HCT116 (cell line): ENCODE data around the gene NDUFB2. TPM values are rescaled to one million over a fixed set of nuclear protein-coding genes. Genes with fewer than 3 reads are reported as not detected.

ENCODE experiments used
- ATAC-seq: fragments of 200-7000 bp; cut with Tn5 transposase; 2 replicates; pipeline ENCODE4 v1.9.1; 2020; ENCODE audit warnings: mild to moderate bottlenecking, moderate library complexity
- BruUV-seq: library from RNA; stranded (reverse); fragments of 400-500 nt; replicated peaks from 2 replicates; lab custom pipeline; 2021; lab: Mats Ljungman, UMichigan
- CTCF ChIA-PET: fragments of 300-600 bp; sonication (Branson Sonifier 250); formaldehyde crosslinking; loops from one replicate; lab custom pipeline; 2021; ENCODE audit warnings: antibody characterized with exemption; lab: Charles Lee
- POLR2A ChIA-PET: fragments of 300-600, 350-600 bp; sonication (Branson Sonifier 250); formaldehyde crosslinking; loops from one replicate; lab custom pipeline; 2021; ENCODE audit warnings: antibody characterized with exemption; lab: Charles Lee
- RAD21 ChIA-PET, 2 experiments: fragments of 300-600 bp; sonication (Branson Sonifier 250); formaldehyde crosslinking; loops; one replicate each; lab custom pipeline; 2023; ENCODE audit warnings: low total read pairs in 2 of 2; ENCODE audit not compliant: uncharacterized antibody in 2 of 2, unreplicated experiment in 2 of 2, low non-redundant PET in 1 of 2; lab: Charles Lee
- DNase-seq: peaks from one replicate; pipeline ENCODE4 v3.0.0-alpha.2; 2010; ENCODE audit warnings: low read depth, low spot score
- H2AFZ ChIP-seq: fragments of 200-600 bp; shearing (Covaris generic), sonication (generic); 2 replicates; pipeline ENCODE4 v1.6.1; 2017; ENCODE audit warnings: low read depth, mixed run types, mixed read lengths, antibody characterized with exemption, low read length; ENCODE audit not compliant: poor library complexity, severe bottlenecking
- H3K27ac ChIP-seq: 2 replicates; pipeline ENCODE4 v1.5.1; 2012; ENCODE audit warnings: low read depth, low read length
- H3K27me3 ChIP-seq: fragments of 200-600 bp; sonication (generic); 2 replicates; pipeline ENCODE4 v1.6.1; 2016; ENCODE audit warnings: mixed run types, low read length, mixed read lengths; ENCODE audit not compliant: insufficient read depth
- H3K36me3 ChIP-seq, 2 experiments: fragments of 200-500 bp in 1 of 2; fragments of 200-600 bp in 1 of 2; sonication (Bioruptor generic) in 1 of 2; sonication (generic) in 1 of 2; 2 replicates each; pipeline versions ENCODE4 v1.5.1 to v1.6.1; 2014 to 2016; ENCODE audit warnings: low read length in 2 of 2, inconsistent platforms in 1 of 2, mixed read lengths in 1 of 2, mixed run types in 1 of 2; ENCODE audit not compliant: insufficient read depth in 2 of 2, control insufficient read depth in 1 of 2
- H3K4me1 ChIP-seq, 2 experiments: fragments of 200-600 bp in 1 of 2; sonication (generic) in 1 of 2; 2 replicates each; pipeline versions ENCODE4 v1.5.1 to v1.6.1; 2012 to 2017; ENCODE audit warnings: low read length in 2 of 2, inconsistent platforms in 1 of 2, mild to moderate bottlenecking in 1 of 2, mixed read lengths in 1 of 2, mixed run types in 1 of 2, moderate library complexity in 1 of 2; ENCODE audit not compliant: insufficient read depth in 2 of 2, control insufficient read depth in 1 of 2
- H3K4me2 ChIP-seq: fragments of 200-600 bp; sonication (generic); 2 replicates; pipeline ENCODE4 v1.6.1; 2017; ENCODE audit warnings: mixed run types, low read length, mixed read lengths
- H3K4me3 ChIP-seq, 2 experiments: fragments of 200-600 bp in 1 of 2; sonication (generic) in 1 of 2; replicated peaks in 1 of 2; 2 replicates each; pipeline ENCODE4 v1.5.1; 2011 to 2016; ENCODE audit warnings: low read length in 2 of 2, control low read depth in 1 of 2, low read depth in 1 of 2, mild to moderate bottlenecking in 1 of 2, mixed read lengths in 1 of 2, mixed run types in 1 of 2
- H3K79me2 ChIP-seq: fragments of 200-600 bp; sonication (generic); 2 replicates; pipeline ENCODE4 v1.6.1; 2017; ENCODE audit warnings: mild to moderate bottlenecking, mixed run types, low read length, moderate library complexity, mixed read lengths; ENCODE audit not compliant: insufficient read depth
- H3K9ac ChIP-seq: fragments of 200-600 bp; sonication (generic); 2 replicates; pipeline ENCODE4 v1.6.1; 2016; ENCODE audit warnings: low read length, mixed read lengths
- H3K9me2 ChIP-seq: fragments of 200-600 bp; sonication (generic), shearing (Covaris generic); 2 replicates; pipeline ENCODE4 v1.6.1; 2017; ENCODE audit warnings: mixed run types, mild to moderate bottlenecking, moderate library complexity; ENCODE audit not compliant: insufficient read depth
- H3K9me3 ChIP-seq, 2 experiments: fragments of 200-500 bp in 1 of 2; fragments of 200-600 bp in 1 of 2; sonication (Bioruptor generic) in 1 of 2; sonication (generic) in 1 of 2; 2 replicates each; pipeline ENCODE4 v1.6.1; 2014 to 2017; ENCODE audit warnings: low read length in 2 of 2, mixed read lengths in 2 of 2, inconsistent platforms in 1 of 2, low read depth in 1 of 2, mild to moderate bottlenecking in 1 of 2, mixed run types in 1 of 2, moderate library complexity in 1 of 2; ENCODE audit not compliant: control insufficient read depth in 1 of 2, insufficient read depth in 1 of 2
- H4K20me1 ChIP-seq: fragments of 200-600 bp; sonication (generic), shearing (Covaris generic); 2 replicates; pipeline ENCODE4 v1.6.1; 2017; ENCODE audit warnings: mixed run types, mild to moderate bottlenecking, moderate library complexity; ENCODE audit not compliant: insufficient read depth
- ATF3 ChIP-seq: IDR thresholded peaks from 2 replicates; pipeline ENCODE4 v1.6.1; 2012
- CBX3 ChIP-seq: IDR thresholded peaks from 2 replicates; pipeline ENCODE4 v1.6.1; 2012; ENCODE audit warnings: low read depth
- EZH2 ChIP-seq: fragments of 200-600 bp; sonication (generic); IDR thresholded peaks from 2 replicates; pipeline ENCODE4 v1.6.1; 2017; ENCODE audit warnings: antibody characterized with exemption, mixed run types
- POLR2A ChIP-seq: IDR thresholded peaks from 2 replicates; pipeline ENCODE4 v1.7.0; 2011; ENCODE audit warnings: borderline replicate concordance; ENCODE audit not compliant: insufficient read depth, insufficient read length; ENCODE audit errors: extremely low read depth
- RAD21 ChIP-seq: IDR thresholded peaks from 2 replicates; pipeline ENCODE4 v1.6.1; 2012; ENCODE audit warnings: low read depth, mild to moderate bottlenecking
- SIN3A ChIP-seq: IDR thresholded peaks from 2 replicates; pipeline ENCODE4 v1.6.1; 2012; ENCODE audit warnings: low read depth
- SP1 ChIP-seq: IDR thresholded peaks from 2 replicates; pipeline ENCODE4 v1.6.1; 2012; ENCODE audit warnings: low read depth
- TCF7L2 ChIP-seq: IDR thresholded peaks from 2 replicates; pipeline ENCODE4 v1.7.0; 2011; ENCODE audit warnings: borderline replicate concordance, inconsistent platforms; ENCODE audit not compliant: insufficient read depth, insufficient read length; ENCODE audit errors: extremely low read depth
- YY1 ChIP-seq: IDR thresholded peaks from 2 replicates; pipeline ENCODE4 v1.6.1; 2011; ENCODE audit warnings: low read length, low read depth, moderate library complexity, mild to moderate bottlenecking; ENCODE audit not compliant: insufficient replicate concordance; ENCODE audit errors: extremely low read depth
- intact Hi-C: fragments of 100-400 bp; cut with micrococcal nuclease; formaldehyde crosslinking; loops from 2 replicates; pipeline ENCODE4 v1.10.0; 2022
- total RNA-seq: library from RNA; stranded (reverse); gene quantifications from one replicate; pipeline ENCODE4 v1.2.1, GENCODE V29; 2021; ENCODE audit not compliant: unreplicated experiment
- TF ChIP-seq, protein P1 (sequence below): IDR thresholded peaks from 2 replicates; pipeline ENCODE4 v1.6.1; 2012; ENCODE audit warnings: low read depth
- TF ChIP-seq, protein P2 (sequence below): IDR thresholded peaks from 2 replicates; pipeline ENCODE4 v1.6.1; 2012

The NDUFB2 gene
- total RNA-seq, 1 experiment from 2014 or later: 143 TPM

DNA sequence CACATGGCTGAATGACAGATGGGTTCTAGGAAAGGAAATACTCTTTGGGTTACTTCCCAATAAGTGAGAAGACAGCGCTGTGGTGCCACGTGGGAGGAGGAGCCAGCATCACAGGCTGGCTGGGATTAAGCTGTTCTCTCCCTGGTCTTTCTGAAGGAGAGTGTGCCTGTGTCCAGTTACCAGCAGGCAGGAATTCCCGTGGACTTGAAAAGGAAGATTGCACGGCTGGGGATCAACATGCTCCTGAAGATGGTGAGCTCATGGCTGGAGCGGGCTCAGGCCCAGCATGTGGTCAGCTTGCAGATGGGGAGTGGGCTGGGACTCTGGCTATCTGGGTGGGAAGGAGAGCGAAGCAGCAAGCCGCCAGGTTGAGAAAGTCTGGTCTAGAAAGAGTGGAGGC, 15.6 kb upstream of the NDUFB2 start:
- no peaks in the 10 kb centered on the region for H3K9me3 ChIP-seq
- no peak for TF ChIP-seq SP1
- TF ChIP-seq, all 23 proteins: peak for 0
- no peaks in the 10 kb centered on the region for H3K9me2 ChIP-seq
- CTCF ChIA-PET: no interaction called here
- ATAC-seq (no peak), DNase-seq (no peak)
- peaks cover 0 to 4% of the 10 kb centered on the region in 2 experiments; a peak in 1 of 4 replicates for H3K36me3 ChIP-seq
- RAD21 ChIA-PET: no interaction called here
- no peak overlapping the region for H3K27ac ChIP-seq
- no peak overlapping the region for H3K4me3 ChIP-seq
- H3K9ac ChIP-seq: no peak overlapping the region
- H3K4me1 ChIP-seq: no peaks in the 10 kb centered on the region
- H2AFZ ChIP-seq: no peak overlapping the region
- H4K20me1 ChIP-seq: no peaks in the 10 kb centered on the region
- H3K4me2 ChIP-seq: no peak overlapping the region
- no peaks in the 10 kb centered on the region for H3K79me2 ChIP-seq
- POLR2A ChIA-PET: no interaction called here
- no TSS peak for BruUV-seq
- no peaks in the 10 kb centered on the region for H3K27me3 ChIP-seq
- intact Hi-C loops: no loop called here

DNA sequence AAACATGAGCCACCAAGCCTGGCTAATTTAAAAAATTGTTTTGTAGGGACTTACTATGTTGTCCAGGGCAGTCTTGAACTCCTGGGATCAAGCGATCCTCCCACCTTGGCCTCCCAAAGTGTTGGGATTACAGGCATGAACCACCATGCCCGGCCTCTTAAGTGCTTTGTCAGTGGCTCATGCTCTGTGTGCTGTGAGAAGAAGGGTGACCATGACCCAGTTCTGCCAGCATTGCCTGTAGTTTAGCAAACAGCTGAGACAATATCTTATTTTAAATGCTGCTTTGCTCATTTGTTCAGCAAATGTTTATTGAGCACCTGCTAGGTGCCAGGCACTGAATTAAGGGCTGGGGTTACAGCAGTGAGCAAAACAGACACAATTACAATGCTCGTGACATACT, 14.7 kb upstream of the NDUFB2 start:
- H3K36me3 ChIP-seq: peaks cover 0 to 4% of the 10 kb centered on the region in 2 experiments; a peak in 1 of 4 replicates
- POLR2A ChIA-PET: no interaction called here
- H3K79me2 ChIP-seq: no peaks in the 10 kb centered on the region
- no peak for TF ChIP-seq RAD21
- no peak for TF ChIP-seq CBX3
- TF ChIP-seq SIN3A: no peak
- TF ChIP-seq POLR2A: no peak
- TF ChIP-seq, protein P1, sequence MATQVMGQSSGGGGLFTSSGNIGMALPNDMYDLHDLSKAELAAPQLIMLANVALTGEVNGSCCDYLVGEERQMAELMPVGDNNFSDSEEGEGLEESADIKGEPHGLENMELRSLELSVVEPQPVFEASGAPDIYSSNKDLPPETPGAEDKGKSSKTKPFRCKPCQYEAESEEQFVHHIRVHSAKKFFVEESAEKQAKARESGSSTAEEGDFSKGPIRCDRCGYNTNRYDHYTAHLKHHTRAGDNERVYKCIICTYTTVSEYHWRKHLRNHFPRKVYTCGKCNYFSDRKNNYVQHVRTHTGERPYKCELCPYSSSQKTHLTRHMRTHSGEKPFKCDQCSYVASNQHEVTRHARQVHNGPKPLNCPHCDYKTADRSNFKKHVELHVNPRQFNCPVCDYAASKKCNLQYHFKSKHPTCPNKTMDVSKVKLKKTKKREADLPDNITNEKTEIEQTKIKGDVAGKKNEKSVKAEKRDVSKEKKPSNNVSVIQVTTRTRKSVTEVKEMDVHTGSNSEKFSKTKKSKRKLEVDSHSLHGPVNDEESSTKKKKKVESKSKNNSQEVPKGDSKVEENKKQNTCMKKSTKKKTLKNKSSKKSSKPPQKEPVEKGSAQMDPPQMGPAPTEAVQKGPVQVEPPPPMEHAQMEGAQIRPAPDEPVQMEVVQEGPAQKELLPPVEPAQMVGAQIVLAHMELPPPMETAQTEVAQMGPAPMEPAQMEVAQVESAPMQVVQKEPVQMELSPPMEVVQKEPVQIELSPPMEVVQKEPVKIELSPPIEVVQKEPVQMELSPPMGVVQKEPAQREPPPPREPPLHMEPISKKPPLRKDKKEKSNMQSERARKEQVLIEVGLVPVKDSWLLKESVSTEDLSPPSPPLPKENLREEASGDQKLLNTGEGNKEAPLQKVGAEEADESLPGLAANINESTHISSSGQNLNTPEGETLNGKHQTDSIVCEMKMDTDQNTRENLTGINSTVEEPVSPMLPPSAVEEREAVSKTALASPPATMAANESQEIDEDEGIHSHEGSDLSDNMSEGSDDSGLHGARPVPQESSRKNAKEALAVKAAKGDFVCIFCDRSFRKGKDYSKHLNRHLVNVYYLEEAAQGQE: no peak
- no peak for TF ChIP-seq SP1
- no peak for TF ChIP-seq ATF3
- TF ChIP-seq, protein P2, sequence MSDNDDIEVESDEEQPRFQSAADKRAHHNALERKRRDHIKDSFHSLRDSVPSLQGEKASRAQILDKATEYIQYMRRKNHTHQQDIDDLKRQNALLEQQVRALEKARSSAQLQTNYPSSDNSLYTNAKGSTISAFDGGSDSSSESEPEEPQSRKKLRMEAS: no peak
- TF ChIP-seq EZH2: no peak
- TF ChIP-seq TCF7L2: no peak
- TF ChIP-seq YY1: no peak
- TF ChIP-seq, all 23 proteins: peak for 0
- RAD21 ChIA-PET: no interaction called here
- no peak overlapping the region for H3K9ac ChIP-seq
- no peak overlapping the region for H3K27ac ChIP-seq
- no peak overlapping the region for H3K4me2 ChIP-seq
- no peaks in the 10 kb centered on the region for H3K9me3 ChIP-seq
- H3K4me3 ChIP-seq: no peak overlapping the region
- H3K9me2 ChIP-seq: no peaks in the 10 kb centered on the region
- H2AFZ ChIP-seq: no peak overlapping the region
- ATAC-seq (no peak), DNase-seq (no peak)
- BruUV-seq: no TSS peak
- CTCF ChIA-PET: no interaction called here
- H3K4me1 ChIP-seq: no peaks in the 10 kb centered on the region
- intact Hi-C loops: no loop called here
- H4K20me1 ChIP-seq: no peaks in the 10 kb centered on the region
- H3K27me3 ChIP-seq: no peaks in the 10 kb centered on the region
